IMR-90 (cell line): ENCODE results near the gene OTOG. TPM values are rescaled to one million over a fixed set of nuclear protein-coding genes. Genes with fewer than 3 reads are reported as not detected.

Experiments used
- ATAC-seq: fragments of 200-7000 bp; cut with Tn5 transposase; 2 replicates; pipeline ENCODE4 v1.9.1; 2020; ENCODE audit warnings: low read depth, mild to moderate bottlenecking, moderate library complexity
- BruUV-seq: library from RNA; stranded (reverse); fragments of 400-500 nt; replicated peaks from 2 replicates; lab custom pipeline; 2021; lab: Mats Ljungman, UMichigan
- CTCF ChIA-PET: fragments of 300-600 bp; formaldehyde crosslinking; extraction: SDS; loops from one replicate; lab custom pipeline; 2021; ENCODE audit warnings: antibody characterized with exemption; lab: Yijun Ruan, JAX
- POLR2A ChIA-PET: fragments of 300-600 bp; sonication (Branson Sonifier 250); formaldehyde crosslinking; loops from one replicate; lab custom pipeline; 2022; ENCODE audit warnings: antibody characterized with exemption; ENCODE audit not compliant: unreplicated experiment; lab: Charles Lee
- DNase-seq: peaks from one replicate; pipeline ENCODE4 v3.0.0; 2013
- H2AFZ ChIP-seq: replicated peaks from 2 replicates; pipeline ENCODE3; 2013; ENCODE audit warnings: low read length, mild to moderate bottlenecking; ENCODE audit not compliant: poor library complexity
- H2AK5ac ChIP-seq: 2 replicates; pipeline ENCODE4 v1.6.1; 2013; ENCODE audit warnings: low read depth, low read length, inconsistent platforms
- H2AK9ac ChIP-seq: replicated peaks from 2 replicates; pipeline ENCODE3; 2013; ENCODE audit warnings: mild to moderate bottlenecking, low read depth, low read length, moderate library complexity; ENCODE audit not compliant: poor library complexity
- H2BK120ac ChIP-seq: 2 replicates; pipeline ENCODE4 v1.6.1; 2013; ENCODE audit warnings: low read depth, low read length, inconsistent platforms
- H2BK15ac ChIP-seq: 3 replicates; pipeline ENCODE4 v1.6.1; 2013; ENCODE audit warnings: low read depth, low read length, inconsistent platforms
- H2BK20ac ChIP-seq: 2 replicates; pipeline ENCODE4 v1.6.1; 2013; ENCODE audit warnings: low read depth, mild to moderate bottlenecking, inconsistent platforms, low read length, moderate library complexity
- H2BK5ac ChIP-seq: 2 replicates; pipeline ENCODE4 v1.6.1; 2013; ENCODE audit warnings: mild to moderate bottlenecking, low read depth, low read length, inconsistent platforms; ENCODE audit not compliant: poor library complexity, severe bottlenecking
- H3K14ac ChIP-seq: replicated peaks from 2 replicates; pipeline ENCODE4 v1.6.1; 2013; ENCODE audit warnings: low read depth, low read length, inconsistent platforms
- H3K18ac ChIP-seq: 2 replicates; pipeline ENCODE4 v1.6.1; 2013; ENCODE audit warnings: low read depth, low read length, control low read depth
- H3K23ac ChIP-seq: 2 replicates; pipeline ENCODE4 v1.6.1; 2013; ENCODE audit warnings: low read depth, low read length, inconsistent platforms
- H3K27ac ChIP-seq: 2 replicates; pipeline ENCODE4 v1.5.1; 2013; ENCODE audit warnings: mild to moderate bottlenecking, control low read depth, low read length; ENCODE audit not compliant: insufficient read depth
- H3K27me3 ChIP-seq: 2 replicates; pipeline ENCODE4 v1.6.1; 2013; ENCODE audit warnings: low read length; ENCODE audit not compliant: control insufficient read depth, insufficient read depth
- H3K36me3 ChIP-seq: 2 replicates; pipeline ENCODE4 v1.6.1; 2013; ENCODE audit warnings: low read length, mixed read lengths; ENCODE audit not compliant: control insufficient read depth, insufficient read depth
- H3K4ac ChIP-seq: 2 replicates; pipeline ENCODE4 v1.6.1; 2013; ENCODE audit warnings: low read depth, low read length, inconsistent platforms
- H3K4me1 ChIP-seq: 2 replicates; pipeline ENCODE4 v1.6.1; 2013; ENCODE audit warnings: low read length, mixed read lengths; ENCODE audit not compliant: control insufficient read depth, insufficient read depth
- H3K4me2 ChIP-seq: 2 replicates; pipeline ENCODE4 v1.6.1; 2013; ENCODE audit warnings: low read depth, mild to moderate bottlenecking, control low read depth, low read length, moderate library complexity
- H3K4me3 ChIP-seq: 2 replicates; pipeline ENCODE4 v1.5.1; 2013; ENCODE audit warnings: low read depth, mild to moderate bottlenecking, control low read depth, low read length, moderate library complexity; ENCODE audit not compliant: insufficient read depth
- H3K56ac ChIP-seq: 2 replicates; pipeline ENCODE4 v1.6.1; 2013; ENCODE audit warnings: low read length, inconsistent platforms; ENCODE audit not compliant: insufficient read depth; ENCODE audit errors: extremely low read depth
- H3K79me1 ChIP-seq, 2 experiments: 2 replicates each; pipeline ENCODE4 v1.6.1; 2013; ENCODE audit warnings: low read length in 2 of 2, inconsistent platforms in 1 of 2, low read depth in 1 of 2
- H3K9ac ChIP-seq: 2 replicates; pipeline ENCODE4 v1.6.1; 2013; ENCODE audit warnings: low read depth, low read length, control low read depth
- H3K9me1 ChIP-seq: 2 replicates; pipeline ENCODE4 v1.6.1; 2013; ENCODE audit warnings: low read length, inconsistent platforms; ENCODE audit not compliant: insufficient read depth
- H3K9me3 ChIP-seq: 2 replicates; pipeline ENCODE4 v1.6.1; 2013; ENCODE audit warnings: low read length; ENCODE audit not compliant: control insufficient read depth, insufficient read depth
- H4K20me1 ChIP-seq: 2 replicates; pipeline ENCODE4 v1.6.1; 2013; ENCODE audit warnings: low read length, inconsistent platforms; ENCODE audit not compliant: insufficient read depth
- H4K5ac ChIP-seq: 2 replicates; pipeline ENCODE4 v1.6.1; 2013; ENCODE audit warnings: mild to moderate bottlenecking, low read depth, low read length, control low read depth
- H4K8ac ChIP-seq, 2 experiments: 2 replicates each; pipeline ENCODE4 v1.6.1; 2013; ENCODE audit warnings: low read depth in 2 of 2, low read length in 2 of 2, control low read depth in 1 of 2, inconsistent platforms in 1 of 2
- H4K91ac ChIP-seq: 2 replicates; pipeline ENCODE4 v1.6.1; 2013; ENCODE audit warnings: low read depth, low read length, inconsistent platforms; ENCODE audit not compliant: insufficient read depth
- FOS ChIP-seq: fragments of 150-350 bp; IDR thresholded peaks from 2 replicates; pipeline ENCODE4 v1.6.1; 2016; ENCODE audit warnings: low read depth, low read length
- MAZ ChIP-seq: IDR thresholded peaks from 2 replicates; pipeline ENCODE4 v1.6.1; 2012; ENCODE audit warnings: low read depth, mild to moderate bottlenecking, low read length, improper control_type of control experiment, moderate library complexity, borderline replicate concordance
- RFX5 ChIP-seq: IDR thresholded peaks from 2 replicates; pipeline ENCODE4 v1.8.0; 2012; ENCODE audit warnings: low read depth, mild to moderate bottlenecking, low read length, moderate library complexity
- SMC3 ChIP-seq: fragments of 150-350 bp; IDR thresholded peaks from 2 replicates; pipeline ENCODE4 v1.6.1; 2016; ENCODE audit warnings: low read depth, mild to moderate bottlenecking, antibody characterized with exemption, low read length, moderate library complexity
- WGBS, 2 experiments: methylation state at CpG; one replicate each; pipeline versions ENCODE4 v1.1.5 to v1.1.7; 2013; ENCODE audit warnings: missing lambda C conversion rate in 2 of 2; ENCODE audit not compliant: insufficient read length in 1 of 2; ENCODE audit errors: extremely low coverage in 2 of 2; 5-methylcytosine and 5-hydroxymethylcytosine counted together
- dilution Hi-C: fragments of 300-500 bp; cut with HindIII; formaldehyde crosslinking; loops from one replicate; pipeline ENCODE4 v1.14.3; 2018; ENCODE audit warnings: low sequenced_read_pairs; ENCODE audit not compliant: unreplicated experiment
- in situ Hi-C: fragments of 300-500 bp; cut with MboI; formaldehyde crosslinking; loops from 3 replicates; pipeline ENCODE4 v1.14.3; 2019; ENCODE audit warnings: low sequenced_read_pairs, inconsistent platforms, mixed read lengths
- intact Hi-C: fragments of 100-400 bp; cut with micrococcal nuclease; formaldehyde crosslinking; loops from 2 replicates; pipeline ENCODE4 v1.10.0; 2022
- polyA plus RNA-seq, 3 experiments: library from polyadenylated mRNA; depleted of rRNA; stranded (reverse); fragments of >200 nt; gene quantifications; 2 replicates each; pipeline ENCODE4 v1.2.3, GENCODE V29; 2012; ENCODE audit warnings: low replicate concordance in 1 of 3
- total RNA-seq: library from RNA; depleted of rRNA; stranded (reverse); fragments of >200 nt; gene quantifications from 2 replicates; pipeline ENCODE4 v1.2.3, GENCODE V29; 2012
- TF ChIP-seq, protein P1 (sequence below): fragments of 150-350 bp; IDR thresholded peaks from 2 replicates; pipeline ENCODE4 v1.6.1; 2017; ENCODE audit warnings: mild to moderate bottlenecking, antibody characterized with exemption, low read length, low read depth

Gene OTOG
- total and polyA plus RNA-seq, 2 of the 4 experiments (the other 2 are of a cell fraction) = not detected

DNA sequence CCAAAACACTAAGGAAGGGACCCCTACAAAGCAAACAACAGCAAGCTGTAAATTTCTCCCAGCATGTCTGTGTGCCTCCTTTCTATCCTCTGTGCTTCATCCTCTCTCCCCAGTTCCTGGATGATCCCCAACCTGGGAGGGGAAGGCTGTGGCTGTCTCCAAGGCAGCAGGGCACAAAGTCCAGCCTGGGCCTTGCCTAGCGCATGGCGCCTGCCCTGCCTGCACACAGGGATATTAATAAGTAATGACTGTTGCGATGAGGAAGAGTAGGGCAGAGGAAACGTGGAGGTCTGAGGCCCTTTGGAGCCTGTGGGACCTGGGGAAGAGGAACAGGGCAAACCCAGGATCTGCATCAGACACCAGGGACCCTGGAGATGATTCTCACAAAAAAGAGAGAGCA lies 4.8 kb upstream of the OTOG start:
- H4K8ac ChIP-seq = no peak overlapping the region
- no TSS peak for BruUV-seq
- ATAC-seq = no peak

More for the DNA sequence above, 4.8 kb upstream of the OTOG start:
- intact Hi-C loops (no loop called here), in situ Hi-C loops (no loop called here), dilution Hi-C loops (no loop called here)
- Histone ChIP-seq H2AFZ (no peak overlapping the region), H3K4me1 (no peaks in the 10 kb centered on the region), H3K9ac (no peak overlapping the region), H3K79me1 (no peaks in the 10 kb centered on the region), H2AK5ac (no peak overlapping the region), H4K20me1 (no peaks in the 10 kb centered on the region), H3K27ac (no peak overlapping the region), H4K5ac (no peak overlapping the region), H2BK15ac (no peak overlapping the region), H3K23ac (no peak overlapping the region), H2BK120ac (no peak overlapping the region), H3K27me3 (peaks cover 19% of the 10 kb centered on the region), H3K4ac (no peak overlapping the region), H3K56ac (no peak overlapping the region), H2BK5ac (no peak overlapping the region), H4K91ac (no peak overlapping the region), H3K18ac (no peak overlapping the region), H3K9me1 (no peaks in the 10 kb centered on the region), H3K9me3 (no peaks in the 10 kb centered on the region), H3K36me3 (no peaks in the 10 kb centered on the region), H3K14ac (no peak overlapping the region), H2BK20ac (no peak overlapping the region), H3K4me2 (no peak overlapping the region), H2AK9ac (no peak overlapping the region), H3K4me3 (no peak overlapping the region)
- ChIA-PET POLR2A (no interaction called here), CTCF (no interaction called here)
- no peak for TF ChIP-seq FOS
- no peak for TF ChIP-seq MAZ
- TF ChIP-seq SMC3 = no peak
- TF ChIP-seq, protein P1, sequence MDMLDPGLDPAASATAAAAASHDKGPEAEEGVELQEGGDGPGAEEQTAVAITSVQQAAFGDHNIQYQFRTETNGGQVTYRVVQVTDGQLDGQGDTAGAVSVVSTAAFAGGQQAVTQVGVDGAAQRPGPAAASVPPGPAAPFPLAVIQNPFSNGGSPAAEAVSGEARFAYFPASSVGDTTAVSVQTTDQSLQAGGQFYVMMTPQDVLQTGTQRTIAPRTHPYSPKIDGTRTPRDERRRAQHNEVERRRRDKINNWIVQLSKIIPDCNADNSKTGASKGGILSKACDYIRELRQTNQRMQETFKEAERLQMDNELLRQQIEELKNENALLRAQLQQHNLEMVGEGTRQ = no peak
- TF ChIP-seq RFX5 = no peak
- WGBS, 2 experiments = 60% methylated on average over 1 of the region's 4 CpGs; no CpG with 5 or more reads in 1 of the 2 experiments
- DNase-seq = no peak
